Heart left ventricle (tissue), 16 donors: ENCODE data around the gene ACRV1. TPM values are rescaled to one million over a fixed set of nuclear protein-coding genes. Genes with fewer than 3 reads are reported as not detected.

Experiments used
- ATAC-seq, 4 donors: fragments of 200-7000 bp; cut with Tn5 transposase; one replicate each; pipeline ENCODE4 v1.9.1; 2020 to 2022; ENCODE audit warnings: moderate library complexity in 4 of 4, mild to moderate bottlenecking in 3 of 4, moderate number of reproducible peaks in 1 of 4
- DNase-seq, 5 donors: peaks; one replicate each; pipeline ENCODE4 v3.0.0-alpha.2; 2020
- H3K27ac ChIP-seq, 12 donors: fragments of 200-600 bp; sonication (generic) in 4 of 12; one replicate each; pipeline versions ENCODE4 v1.5.0 to v1.8.0; 2016 to 2022; ENCODE audit warnings: mild to moderate bottlenecking in 2 of 12
- H3K27me3 ChIP-seq, 9 donors: fragments of 200-600 bp; sonication (generic) in 2 of 9; one replicate each; pipeline versions ENCODE4 v1.5.1 to v1.8.0; 2016 to 2022; ENCODE audit warnings: mild to moderate bottlenecking in 3 of 9
- H3K36me3 ChIP-seq, 9 donors: fragments of 200-600 bp; sonication (generic) in 2 of 9; one replicate each; pipeline versions ENCODE4 v1.5.0 to v1.8.0; 2018 to 2022; ENCODE audit warnings: mild to moderate bottlenecking in 2 of 9
- H3K4me1 ChIP-seq, 12 donors: fragments of 200-600 bp; sonication (generic) in 4 of 12; one replicate each; pipeline versions ENCODE4 v1.5.0 to v1.8.0; 2016 to 2022; ENCODE audit warnings: mild to moderate bottlenecking in 3 of 12
- H3K4me3 ChIP-seq, 12 donors: fragments of 200-600 bp; sonication (generic) in 4 of 12; one replicate each; pipeline versions ENCODE4 v1.5.0 to v1.8.0; 2017 to 2022; ENCODE audit warnings: mild to moderate bottlenecking in 9 of 12, moderate library complexity in 4 of 12
- H3K9me3 ChIP-seq, 12 donors: fragments of 200-600 bp; sonication (generic) in 4 of 12; one replicate each; pipeline versions ENCODE4 v1.5.0 to v1.8.0; 2016 to 2022; ENCODE audit warnings: mild to moderate bottlenecking in 1 of 12
- CTCF ChIP-seq, 12 donors: fragments of 200-600 bp; sonication (generic) in 4 of 12; IDR thresholded peaks; one replicate each; pipeline versions ENCODE4 v1.5.0 to v1.8.0; 2018 to 2022; ENCODE audit warnings: antibody characterized with exemption in 12 of 12, mild to moderate bottlenecking in 5 of 12
- POLR2A ChIP-seq, 2 donors: fragments of 450-650 bp; IDR thresholded peaks; one replicate each; pipeline ENCODE4 v1.6.1; 2017; ENCODE audit warnings: antibody characterized with exemption in 2 of 2, mild to moderate bottlenecking in 2 of 2, moderate library complexity in 2 of 2
- WGBS, 4 donors: extraction: QIAGEN DNeasy Blood & Tissue Kit in 2 of 4; methylation state at CpG; one replicate each; pipeline versions ENCODE4 v1.1.5 to v1.1.7; 2013 to 2018; 5-methylcytosine and 5-hydroxymethylcytosine counted together
- intact Hi-C, 10 donors: fragments of 100-400 bp; cut with DNase I; formaldehyde crosslinking; loops; one replicate each; pipeline versions ENCODE4 v1.11.1 to v1.14.2; 2022
- polyA plus RNA-seq, 2 donors: library from polyadenylated mRNA; stranded (reverse); fragments of 200-250 nt; gene quantifications; one replicate each; pipeline ENCODE4 v1.2.3, GENCODE V29; 2013
- total RNA-seq, 9 donors: library from RNA; depleted of rRNA in 2 of 9; stranded (reverse); fragments of >200 nt in 2 of 9; fragmentation: NEBNext Ultra II Directional in 3 of 9; extraction: Animal tissue kit (Norgen Biotek cat#: 25700) in 3 of 9; gene quantifications; one replicate each; pipeline versions ENCODE4 v1.1.0 to v1.2.4, GENCODE V29; 2016 to 2023
- donor health status: ischemic (EF 13 %, LVEDD 7.1; RV severe dilation, severe dysfunction).
- donor health status: healthy with polysubstance abuse.
- donor health status: DM: no; HTN: yes; CAD: no.
- donor health status: DM: no; HTN: no; CAD: no.
- donor health status: ischemic (EF 25% LVEDD 6.9; RV normal size, moderate dysfunction).
- donor health status: ischemic (EF 25% LVEDD 5.7; RV mildly dilated, moderate dysfunction).
- donor health status: healthy.
- donor health status: DM: yes; HTN: yes; CAD: no.
- donor health status: ischemic (EF 35%, LVEDD 5.7; RV mildly dilated, moderate dysfunction).
- donor health status: nonischemic (EF 11% LVEDD 7.7; RV severe dilation, severe dysfunction).
- donor health status: DM: yes; HTN: yes; CAD: no.
- donor health status: PGD.
- donor health status: ischemic (EF 29% LVEDD 5.4; RV normal size, mild dysfunction).
- donor health status: nonischemic (EF 23%, LVEDD 6.1; RV moderate dilation, normal function).

Gene ACRV1
- total and polyA plus RNA-seq, 11 donors: not detected

DNA sequence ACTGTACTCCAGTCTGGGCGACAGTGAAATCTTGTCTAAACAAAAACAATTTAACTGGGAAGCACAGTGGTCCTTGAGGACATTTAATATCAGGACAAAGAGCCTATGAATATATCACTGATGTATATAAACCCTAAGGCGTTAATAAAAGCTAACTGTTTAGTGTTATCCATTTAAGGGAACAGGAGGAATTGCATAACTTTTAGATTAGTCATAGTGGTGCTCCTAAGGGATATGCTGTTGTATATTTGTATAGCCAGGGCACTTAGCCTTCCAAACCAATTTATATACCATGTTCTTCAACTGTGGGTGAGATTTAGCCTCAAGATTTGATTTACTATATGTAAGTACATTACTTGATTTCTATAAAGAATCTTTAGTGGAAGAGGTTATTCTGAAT, 58.7 kb downstream of the ACRV1 start:
- Histone ChIP-seq H3K27ac (peak overlapping the region in 1 of 12 donors; percentile 19), H3K36me3 (peaks cover 0 to 58% (median 50%) of the 10 kb centered on the region in 9 donors), H3K4me1 (peaks cover 4 to 20% (median 15%) of the 10 kb centered on the region in 12 donors), H3K27me3 (no peaks in the 10 kb centered on the region), H3K9me3 (no peaks in the 10 kb centered on the region), H3K4me3 (no peak overlapping the region)
- DNase-seq (no peak), ATAC-seq (no peak)
- TF ChIP-seq POLR2A (IDR thresholded peaks at IDR 0.05): no peak
- no peak for TF ChIP-seq CTCF (IDR thresholded peaks at IDR 0.05)
- 77 to 86% (median 85%) methylated on average over 2 of the region's 2 CpGs for WGBS, 4 donors
- intact Hi-C loops: loop anchor here in 3 of 10 donors (5.0 to 10.0 kb wide), 5 partner anchors 45 to 643 kb away; partner anchors contain the start of genes EI24 (in 1 of the 3), FEZ1 (in 1 of the 3), FOXRED1 (in 1 of the 3) and HYLS1 (in 1 of the 3)

Other genes with a start within 250 kb of the ACRV1 start
- gene FEZ1, start 184.6 kb downstream of the ACRV1 start, total RNA-seq: 10 to 100 TPM; 21.8 to 61.3 (median 50.7) TPM
- gene FEZ1, start 184.6 kb downstream of the ACRV1 start, polyA plus RNA-seq: 10 to 100 TPM; 23.4 to 32.0 TPM
- gene EI24, start 111.4 kb downstream of the ACRV1 start, total RNA-seq: 10 to 100 TPM; 47.7 to 72.4 (median 53.8) TPM
- 100 to 1,000 TPM in 1 of 2 donors, 10 to 100 TPM in 1; 20.6 to 125 TPM for gene EI24, start 111.4 kb downstream of the ACRV1 start, polyA plus RNA-seq
- 10 to 100 TPM; 47.6 to 98.6 (median 59.1) TPM for gene STT3A, start 88.0 kb downstream of the ACRV1 start, total RNA-seq
- gene STT3A, start 88.0 kb downstream of the ACRV1 start, polyA plus RNA-seq: 10 to 100 TPM; 21.5 to 72.7 TPM
- gene CHEK1, start 55.7 kb downstream of the ACRV1 start, total RNA-seq: 1 to 10 TPM in 5 of 9 donors, under 1 TPM in 4; 0.63 to 6.2 (median 1.2) TPM
- gene CHEK1, start 55.7 kb downstream of the ACRV1 start, polyA plus RNA-seq: 1 to 10 TPM in 1 of 2 donors, under 1 TPM in 1; 0.50 to 1.5 TPM
- not detected for gene PATE1, start 65.4 kb upstream of the ACRV1 start, total RNA-seq
- not detected for gene PATE1, start 65.4 kb upstream of the ACRV1 start, polyA plus RNA-seq
- not detected for gene PATE2, start 98.0 kb upstream of the ACRV1 start, total RNA-seq
- gene PATE2, start 98.0 kb upstream of the ACRV1 start, polyA plus RNA-seq: not detected
- not detected for gene PATE3, start 107.3 kb upstream of the ACRV1 start, total RNA-seq
- gene PATE3, start 107.3 kb upstream of the ACRV1 start, polyA plus RNA-seq: not detected
- gene PATE4, start 152.5 kb upstream of the ACRV1 start, total RNA-seq: not detected
- not detected for gene PATE4, start 152.5 kb upstream of the ACRV1 start, polyA plus RNA-seq
- 1 to 10 TPM; 3.4 to 6.9 (median 4.5) TPM for gene HYLS1, start 206.8 kb upstream of the ACRV1 start, total RNA-seq
- gene HYLS1, start 206.8 kb upstream of the ACRV1 start, polyA plus RNA-seq: 1 to 10 TPM; 3.0 to 3.5 TPM
- gene PUS3, start 222.4 kb upstream of the ACRV1 start, total RNA-seq: 1 to 10 TPM; 5.4 to 9.4 (median 8.3) TPM
- gene PUS3, start 222.4 kb upstream of the ACRV1 start, polyA plus RNA-seq: 10 to 100 TPM in 1 of 2 donors, 1 to 10 TPM in 1; 6.6 to 11.0 TPM
- gene DDX25, start 223.7 kb upstream of the ACRV1 start, total RNA-seq: not detected
- not detected for gene DDX25, start 223.7 kb upstream of the ACRV1 start, polyA plus RNA-seq